HG03571 (cell line): Measurements from ENCODE around the gene CADPS.

ENCODE experiments used
- ATAC-seq: cut with Tn5 transposase; IDR thresholded peaks from one replicate; pipeline ENCODE4 v1.9.1; 2021; ENCODE audit not compliant: unreplicated experiment

CADPS gene

DNA sequence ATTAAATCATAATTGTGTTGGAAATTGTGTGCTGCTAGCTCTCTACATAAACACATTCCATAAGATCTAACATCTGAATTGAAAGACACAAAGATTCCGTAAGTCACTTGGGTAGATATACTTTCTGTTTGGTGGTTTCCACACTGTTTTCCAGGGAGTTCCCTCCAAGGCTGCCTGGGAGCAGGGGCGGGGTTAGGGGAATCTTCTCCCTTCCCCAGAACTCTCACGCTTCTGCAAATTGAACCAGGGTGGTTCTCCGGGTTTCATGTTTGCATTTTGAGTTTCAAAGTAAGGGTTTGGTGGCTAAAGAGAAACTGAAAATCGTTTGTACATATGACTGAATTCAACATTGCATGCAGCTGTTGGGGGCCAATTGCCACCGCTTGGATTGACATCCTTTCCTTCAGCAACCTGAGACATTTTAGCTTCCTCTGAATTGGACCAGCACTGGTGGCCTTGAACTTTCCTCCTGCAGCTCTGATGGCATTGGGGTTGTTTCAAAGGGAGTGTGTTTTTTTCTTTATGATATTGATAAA, 309.1 kb downstream of the CADPS start:
- ATAC-seq, result no peak

DNA sequence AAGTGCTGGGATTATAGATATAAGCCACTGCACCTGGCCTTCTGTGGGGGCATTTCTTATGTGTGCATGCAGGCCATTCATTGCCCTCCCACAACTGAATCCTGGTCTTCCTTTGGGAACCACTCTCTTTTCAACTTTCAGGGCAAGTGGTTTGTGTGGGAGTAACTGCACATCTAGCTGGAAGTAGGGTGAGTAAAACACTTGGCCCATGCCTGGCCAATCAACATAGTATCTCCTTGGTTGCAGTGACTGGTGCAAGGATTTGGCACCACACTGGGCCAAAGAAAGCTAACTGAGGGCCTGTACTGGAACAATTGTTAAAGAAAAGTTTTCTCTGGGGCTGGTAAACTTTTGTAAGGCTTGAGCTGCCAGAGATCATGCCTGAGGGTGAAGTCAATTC, 312.6 kb downstream of the CADPS start:
- no peak for ATAC-seq

GRCh38 chr3:62562017-62562416, 313.2 kb downstream of the CADPS start:
- ATAC-seq, result no peak

DNA sequence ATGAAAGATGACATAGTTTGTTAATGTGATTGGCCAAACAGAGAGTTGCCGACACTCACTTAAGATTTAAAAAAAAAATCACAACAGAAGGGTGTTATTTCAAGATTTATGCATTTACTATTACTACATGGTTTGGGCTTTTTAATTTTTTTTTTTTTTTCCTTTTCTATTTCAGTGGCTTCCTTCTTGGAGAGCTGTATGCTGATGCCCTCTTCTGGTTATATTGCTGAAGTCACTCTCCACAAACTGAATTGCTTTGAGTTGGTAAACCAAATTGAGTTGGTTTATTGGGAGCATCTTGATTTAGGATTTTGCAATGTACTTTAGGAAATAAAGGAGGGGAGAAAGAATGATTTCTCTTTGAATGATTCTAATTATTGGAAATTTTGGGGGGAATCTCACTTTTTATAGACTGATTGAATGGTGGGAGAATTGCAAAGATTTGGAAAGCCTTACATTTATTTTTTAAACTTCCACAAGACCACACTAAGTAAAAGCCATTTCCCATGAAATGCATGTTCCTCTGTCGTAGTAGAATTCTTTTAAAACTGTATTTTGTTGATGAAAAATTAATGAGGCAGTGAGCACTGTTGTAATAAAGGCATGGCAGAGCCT, 315.3 kb downstream of the CADPS start:
- no peak for ATAC-seq

- no peak for ATAC-seq
These were observed 316.6 kb downstream of the CADPS start for GRCh38 chr3:62558549-62559112.

GRCh38 chr3:62557983-62558382, 317.2 kb downstream of the CADPS start:
- no peak for ATAC-seq

- no peak for ATAC-seq
These were observed 317.8 kb downstream of the CADPS start for GRCh38 chr3:62557450-62557849.

DNA sequence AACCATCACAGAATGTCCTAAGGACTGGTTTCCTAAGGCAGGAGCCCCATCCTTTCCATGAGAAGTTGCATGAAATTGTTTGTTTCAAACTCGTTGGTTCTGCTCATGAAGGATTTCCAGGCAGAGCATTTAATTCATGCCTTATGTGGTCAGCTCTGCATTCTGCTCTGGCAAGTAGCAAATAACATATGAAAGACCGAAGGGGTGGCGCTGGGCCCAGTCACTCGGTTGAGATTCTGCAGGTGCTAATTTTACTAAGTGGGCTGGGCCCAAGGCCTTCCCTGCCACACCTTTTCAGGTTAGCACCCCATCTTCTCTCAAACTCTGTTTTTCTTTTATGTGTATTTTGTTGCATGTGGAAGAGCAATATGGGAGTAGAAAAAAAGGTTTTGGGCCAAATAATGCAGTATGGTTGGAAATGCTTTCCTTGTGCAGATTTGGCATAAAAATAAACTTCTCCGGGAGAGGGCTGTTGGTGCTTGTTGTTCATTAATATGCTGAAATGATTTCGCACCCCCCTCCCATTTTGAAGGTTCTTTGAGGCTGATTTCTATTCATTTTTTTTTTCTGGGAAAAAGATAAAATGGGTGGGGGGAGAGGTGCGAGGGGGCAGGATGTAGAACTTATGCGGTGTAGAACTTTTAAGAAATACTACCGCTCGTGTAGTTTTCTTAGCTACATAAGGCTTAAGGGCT, 318.9 kb downstream of the CADPS start:
- ATAC-seq, result no peak

DNA sequence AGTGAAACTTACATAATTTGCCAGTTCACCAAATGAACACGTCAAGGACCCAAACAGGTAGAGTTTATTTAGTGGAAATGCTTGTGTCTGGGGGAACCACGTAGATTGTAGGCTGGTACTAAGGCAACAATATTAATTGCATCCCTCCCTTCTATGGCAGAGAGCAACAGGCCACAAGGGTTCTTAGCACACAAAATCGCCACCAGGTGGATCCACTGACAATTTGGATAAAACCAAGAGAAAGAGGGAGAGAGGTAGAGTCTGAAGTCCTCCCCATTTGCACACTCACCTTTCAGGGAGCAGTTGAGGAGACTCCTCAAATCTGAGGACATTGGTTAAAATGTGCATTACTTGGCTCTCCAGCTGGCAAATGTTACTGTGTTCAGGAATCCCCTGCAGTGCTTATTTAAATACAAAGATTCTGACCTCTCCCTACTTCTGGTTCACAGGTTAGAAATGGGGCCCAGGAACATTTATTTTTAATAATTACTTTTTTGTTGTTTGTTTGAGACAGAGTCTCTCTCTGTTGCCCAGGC, 320.9 kb downstream of the CADPS start:
- ATAC-seq, result no peak

DNA sequence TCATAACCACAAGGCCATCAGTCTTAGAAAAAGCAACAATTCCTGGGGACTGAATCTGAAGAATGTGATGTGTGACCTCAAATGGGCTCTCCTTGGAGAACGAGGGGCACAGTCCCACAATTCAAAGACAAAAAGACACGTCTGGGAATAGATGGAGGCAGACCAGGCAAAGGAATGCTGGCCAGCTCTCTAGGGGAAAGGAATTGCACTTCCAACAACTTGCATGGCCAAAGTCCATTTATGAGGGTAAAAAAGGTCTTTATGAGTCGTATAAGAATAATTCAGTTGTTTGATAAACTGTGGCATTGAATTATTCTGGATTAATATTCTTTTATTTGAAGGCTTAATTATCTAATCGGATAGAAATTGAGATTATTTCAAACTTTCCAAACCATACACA, 321.4 kb downstream of the CADPS start:
- no peak for ATAC-seq

- no peak for ATAC-seq
These were observed 323.7 kb downstream of the CADPS start for GRCh38 chr3:62551556-62551955.

DNA sequence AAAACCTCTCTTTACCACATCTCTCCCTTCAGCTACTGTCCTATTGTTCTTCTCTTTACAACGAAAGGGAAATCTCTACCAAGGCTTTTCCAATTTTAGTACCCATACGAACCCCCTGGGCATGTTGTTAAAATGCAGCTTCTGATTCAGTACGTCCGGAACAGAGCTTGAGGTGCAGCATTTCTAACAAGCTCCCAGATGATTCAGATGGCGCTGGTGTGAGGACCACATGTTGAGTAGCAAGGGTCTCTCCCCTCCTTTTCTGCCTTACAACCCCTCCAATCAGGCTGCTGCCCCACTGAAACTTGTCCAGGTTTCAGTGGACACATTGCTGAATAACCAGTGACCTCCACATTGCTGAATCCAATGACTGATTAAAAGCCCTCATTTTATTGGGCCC, 324.8 kb downstream of the CADPS start:
- ATAC-seq, result no peak

GRCh38 chr3:62548528-62549205, 326.5 kb downstream of the CADPS start:
- ATAC-seq, result no peak

- no peak for ATAC-seq
These were observed 328.9 kb downstream of the CADPS start for GRCh38 chr3:62546266-62546665.

DNA sequence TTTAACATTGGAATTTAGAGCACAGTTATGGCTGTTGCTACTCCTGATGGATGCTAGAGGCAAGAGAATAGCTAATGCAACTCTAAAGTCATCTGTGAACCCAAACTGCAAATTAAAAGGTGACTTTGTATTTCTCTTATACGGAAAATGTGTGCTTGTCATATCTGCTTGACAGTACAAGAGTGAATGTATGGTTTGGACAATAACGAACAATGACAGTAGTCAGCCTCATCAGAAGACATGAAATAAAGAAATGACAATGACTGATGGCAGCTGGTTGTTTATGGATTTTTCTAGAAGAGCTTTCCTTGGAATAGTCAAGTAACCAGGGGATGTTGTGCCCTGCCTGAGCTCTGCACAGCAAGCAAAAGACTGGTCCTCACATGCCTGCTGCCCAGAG, 333.0 kb downstream of the CADPS start:
- ATAC-seq, result no peak

GRCh38 chr3:62539762-62540161, 335.5 kb downstream of the CADPS start:
- no peak for ATAC-seq

- ATAC-seq, result no peak
These were observed 336.4 kb downstream of the CADPS start for GRCh38 chr3:62538691-62539356.

GRCh38 chr3:62534326-62534725, 340.9 kb downstream of the CADPS start:
- ATAC-seq, result no peak

GRCh38 chr3:62532796-62533195, 342.4 kb downstream of the CADPS start:
- no peak for ATAC-seq

GRCh38 chr3:62531981-62532380, 343.2 kb downstream of the CADPS start:
- no peak for ATAC-seq

DNA sequence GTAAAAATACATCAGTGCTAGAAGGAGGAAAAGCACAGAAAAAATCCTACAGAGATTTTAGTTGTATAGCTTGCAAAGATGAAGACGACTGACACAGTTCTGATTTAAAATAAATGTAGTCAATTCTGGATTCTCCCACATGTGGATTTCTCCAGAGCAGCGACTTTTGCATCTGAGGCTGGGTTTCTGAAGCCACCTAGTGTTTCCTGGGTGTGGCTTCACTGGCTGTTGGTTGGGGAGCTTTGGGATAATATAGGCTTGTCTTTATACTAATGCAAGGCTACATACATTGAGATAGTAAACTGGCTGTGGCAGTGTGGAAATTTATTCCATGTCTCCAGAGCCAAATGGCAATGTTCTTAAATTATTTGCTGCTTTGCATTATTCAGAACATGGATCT, 343.7 kb downstream of the CADPS start:
- no peak for ATAC-seq
